H9 (cell line): Measurements from ENCODE around the gene PACS1. TPM values are rescaled to one million over a fixed set of nuclear protein-coding genes. Genes with fewer than 3 reads are reported as not detected.

Experiments used
- DNase-seq: peaks from one replicate; pipeline ENCODE4 v3.0.0-alpha.2; 2017
- H2AFZ ChIP-seq: one replicate; pipeline ENCODE4 v1.6.1; 2013; ENCODE audit warnings: mild to moderate bottlenecking, low read length, control low read depth, moderate library complexity
- H2AK5ac ChIP-seq: 2 replicates; pipeline ENCODE4 v1.6.1; 2013; ENCODE audit warnings: low read length, control low read depth, mixed read lengths; ENCODE audit not compliant: insufficient read length
- H2BK120ac ChIP-seq: one replicate; pipeline ENCODE4 v1.6.1; 2013; ENCODE audit warnings: low read depth, mild to moderate bottlenecking, low read length, control low read depth, inconsistent platforms; ENCODE audit not compliant: poor library complexity, severe bottlenecking
- H2BK12ac ChIP-seq: 2 replicates; pipeline ENCODE4 v1.6.1; 2013; ENCODE audit warnings: low read length, control low read depth, mixed read lengths, low read depth; ENCODE audit not compliant: insufficient read length
- H2BK15ac ChIP-seq: 2 replicates; pipeline ENCODE4 v1.6.1; 2013; ENCODE audit warnings: low read depth, low read length, control low read depth
- H2BK20ac ChIP-seq: one replicate; pipeline ENCODE4 v1.6.1; 2013; ENCODE audit warnings: low read depth, mild to moderate bottlenecking, low read length, control low read depth, inconsistent platforms; ENCODE audit not compliant: poor library complexity, severe bottlenecking
- H2BK5ac ChIP-seq: 2 replicates; pipeline ENCODE4 v1.6.1; 2013; ENCODE audit warnings: low read length, control low read depth, mixed read lengths; ENCODE audit not compliant: insufficient read length
- H3K14ac ChIP-seq: 2 replicates; pipeline ENCODE4 v1.6.1; 2013; ENCODE audit warnings: low read length, control low read depth; ENCODE audit not compliant: insufficient read depth
- H3K18ac ChIP-seq: 2 replicates; pipeline ENCODE4 v1.6.1; 2013; ENCODE audit warnings: low read depth, mild to moderate bottlenecking, mixed read lengths, low read length, control low read depth; ENCODE audit not compliant: insufficient read length
- H3K23ac ChIP-seq: 2 replicates; pipeline ENCODE4 v1.6.1; 2013; ENCODE audit warnings: low read length, control low read depth, mixed read lengths, low read depth; ENCODE audit not compliant: insufficient read length
- H3K23me2 ChIP-seq: 2 replicates; pipeline ENCODE4 v1.6.1; 2013; ENCODE audit warnings: low read depth, mild to moderate bottlenecking, mixed read lengths, low read length, control low read depth; ENCODE audit not compliant: insufficient read length, poor library complexity, severe bottlenecking
- H3K27ac ChIP-seq: 2 replicates; pipeline ENCODE4 v1.5.1; 2013; ENCODE audit warnings: low read length, control low read depth, mixed read lengths, low read depth; ENCODE audit not compliant: insufficient read length
- H3K27me3 ChIP-seq: 2 replicates; pipeline ENCODE4 v1.6.1; 2013; ENCODE audit warnings: low read length, control low read depth, inconsistent platforms; ENCODE audit not compliant: insufficient read depth
- H3K4ac ChIP-seq: 2 replicates; pipeline ENCODE4 v1.6.1; 2013; ENCODE audit warnings: low read depth, mild to moderate bottlenecking, control low read depth, inconsistent platforms, low read length, moderate library complexity
- H3K4me1 ChIP-seq: 2 replicates; pipeline ENCODE4 v1.6.1; 2013; ENCODE audit warnings: low read length, control low read depth, inconsistent platforms; ENCODE audit not compliant: insufficient read depth
- H3K4me2 ChIP-seq: 2 replicates; pipeline ENCODE4 v1.6.1; 2013; ENCODE audit warnings: low read length, control low read depth, mixed read lengths; ENCODE audit not compliant: insufficient read length, insufficient read depth
- H3K56ac ChIP-seq: 2 replicates; pipeline ENCODE4 v1.6.1; 2013; ENCODE audit warnings: low read depth, mild to moderate bottlenecking, mixed read lengths, low read length, control low read depth; ENCODE audit not compliant: insufficient read length
- H3K79me1 ChIP-seq: 2 replicates; pipeline ENCODE4 v1.6.1; 2013; ENCODE audit warnings: low read depth, mild to moderate bottlenecking, moderate library complexity, low read length, control low read depth, inconsistent platforms; ENCODE audit not compliant: insufficient read depth, poor library complexity, severe bottlenecking
- H3K79me2 ChIP-seq: 2 replicates; pipeline ENCODE4 v1.6.1; 2013; ENCODE audit warnings: low read length, control low read depth, inconsistent platforms; ENCODE audit not compliant: insufficient read depth
- H3K9ac ChIP-seq: 2 replicates; pipeline ENCODE4 v1.6.1; 2013; ENCODE audit warnings: low read length, control low read depth, mixed read lengths; ENCODE audit not compliant: insufficient read length; ENCODE audit errors: extremely low read depth
- H3K9me3 ChIP-seq: one replicate; pipeline ENCODE4 v1.6.1; 2013; ENCODE audit warnings: low read depth, low read length, inconsistent platforms; ENCODE audit not compliant: control insufficient read depth
- H3T11ph ChIP-seq: one replicate; pipeline ENCODE4 v1.6.1; 2013; ENCODE audit warnings: mild to moderate bottlenecking, low read length, control low read depth, inconsistent platforms
- H4K20me1 ChIP-seq: one replicate; pipeline ENCODE4 v1.6.1; 2013; ENCODE audit not compliant: control insufficient read depth, insufficient read length, insufficient read depth
- H4K5ac ChIP-seq: 2 replicates; pipeline ENCODE4 v1.6.1; 2013; ENCODE audit warnings: low read depth, mild to moderate bottlenecking, mixed read lengths, low read length, control low read depth; ENCODE audit not compliant: insufficient read length
- H4K8ac ChIP-seq: replicated peaks from 2 replicates; pipeline ENCODE4 v1.6.1; 2013; ENCODE audit warnings: low read length, control low read depth, mixed read lengths, low read depth; ENCODE audit not compliant: insufficient read length
- H4K91ac ChIP-seq: 2 replicates; pipeline ENCODE4 v1.6.1; 2013; ENCODE audit warnings: low read depth, mild to moderate bottlenecking, moderate library complexity, mixed read lengths, low read length, control low read depth; ENCODE audit not compliant: insufficient read length
- H3K27ac Mint-ChIP-seq, 3 experiments: 2 replicates in 2 of 3; 3 replicates in 1 of 3; pipeline ENCODE4 v1.8.0; 2020 to 2021; ENCODE audit warnings: mixed read lengths in 3 of 3, mild to moderate bottlenecking in 1 of 3, moderate library complexity in 1 of 3
- H3K27me3 Mint-ChIP-seq: 2 replicates; pipeline ENCODE4 v1.8.0; 2021; ENCODE audit warnings: low read depth, mild to moderate bottlenecking, moderate library complexity, mixed read lengths
- H3K36me3 Mint-ChIP-seq, 3 experiments: 2 replicates in 2 of 3; 3 replicates in 1 of 3; pipeline ENCODE4 v1.8.0; 2020 to 2021; ENCODE audit warnings: low read depth in 3 of 3, mixed read lengths in 3 of 3; ENCODE audit not compliant: insufficient read depth in 1 of 3
- H3K4me1 Mint-ChIP-seq, 2 experiments: 2 replicates each; pipeline ENCODE4 v1.8.0; 2020; ENCODE audit warnings: mixed read lengths in 2 of 2
- H3K4me3 Mint-ChIP-seq, 2 experiments: 2 replicates in 1 of 2; 3 replicates in 1 of 2; pipeline ENCODE4 v1.8.0; 2020 to 2021; ENCODE audit warnings: mild to moderate bottlenecking in 2 of 2, mixed read lengths in 2 of 2, moderate library complexity in 1 of 2
- H3K9me3 Mint-ChIP-seq, 2 experiments: 2 replicates in 1 of 2; 3 replicates in 1 of 2; pipeline ENCODE4 v1.8.0; 2020; ENCODE audit warnings: mild to moderate bottlenecking in 2 of 2, mixed read lengths in 2 of 2, moderate library complexity in 1 of 2
- CTCF ChIP-seq: fragments of 200-600 bp; sonication (generic); conservative IDR thresholded peaks from 3 replicates; pipeline ENCODE4 v1.8.0; 2021; ENCODE audit warnings: antibody characterized with exemption, mild to moderate bottlenecking
- total RNA-seq: library from RNA; stranded (reverse); gene quantifications from 2 replicates; pipeline ENCODE4 v1.2.1, GENCODE V29; 2021

PACS1 gene
- total RNA-seq, 1 experiment from 2014 or later = 35.5 TPM

- H2BK12ac ChIP-seq = no peak overlapping the region
- Mint-ChIP-seq H3K27ac (no peak overlapping the region), H3K36me3 (peaks cover 1 to 10% (median 9%) of the 10 kb centered on the region in 3 experiments; a peak in 4 of 7 replicates), H3K4me1 (peaks cover 20 to 24% of the 10 kb centered on the region in 2 experiments), H3K9me3 (no peaks in the 10 kb centered on the region; a peak in 1 of 5 replicates), H3K4me3 (no peak overlapping the region), H3K27me3 (no peaks in the 10 kb centered on the region)
- no peak overlapping the region for H3K56ac ChIP-seq
- no peak overlapping the region for H3K4me2 ChIP-seq
- no peak overlapping the region for H2BK120ac ChIP-seq
- H4K91ac ChIP-seq = no peak overlapping the region
- no peak overlapping the region for H3K18ac ChIP-seq
- no peak overlapping the region for H3K14ac ChIP-seq
- H3K4me1 ChIP-seq = no peaks in the 10 kb centered on the region
- DNase-seq = no peak
- no peak overlapping the region for H3K9ac ChIP-seq
- no peak overlapping the region for H4K5ac ChIP-seq
- no peak overlapping the region for H3K23ac ChIP-seq
- no peak overlapping the region for H2AK5ac ChIP-seq
- H2BK20ac ChIP-seq = no peak overlapping the region
- no peak overlapping the region for H2BK5ac ChIP-seq
- H3K9me3 ChIP-seq = no peaks in the 10 kb centered on the region
- H2AFZ ChIP-seq = no peak overlapping the region
- no peak overlapping the region for H2BK15ac ChIP-seq
- no peaks in the 10 kb centered on the region for H3K79me2 ChIP-seq
- no peak overlapping the region for H3T11ph ChIP-seq
- H3K27me3 ChIP-seq = no peaks in the 10 kb centered on the region
- TF ChIP-seq CTCF = no peak
- H3K23me2 ChIP-seq = no peaks in the 10 kb centered on the region
- H3K4ac ChIP-seq = no peak overlapping the region
- no peaks in the 10 kb centered on the region for H4K20me1 ChIP-seq
- no peak overlapping the region for H4K8ac ChIP-seq
- no peak overlapping the region for H3K27ac ChIP-seq
- no peaks in the 10 kb centered on the region for H3K79me1 ChIP-seq
Measured at GRCh38 chr11:66226101-66226500, 156.0 kb downstream of the PACS1 start.
